ENCODE measurements around the gene BBS9. TPM values are rescaled to one million over a fixed set of nuclear protein-coding genes. Genes with fewer than 3 reads are reported as not detected.

Gene BBS9
- polyA plus RNA-seq, 3 donors from 2014 or later, result 5.9 to 12.3 (median 10.8) TPM

DNA sequence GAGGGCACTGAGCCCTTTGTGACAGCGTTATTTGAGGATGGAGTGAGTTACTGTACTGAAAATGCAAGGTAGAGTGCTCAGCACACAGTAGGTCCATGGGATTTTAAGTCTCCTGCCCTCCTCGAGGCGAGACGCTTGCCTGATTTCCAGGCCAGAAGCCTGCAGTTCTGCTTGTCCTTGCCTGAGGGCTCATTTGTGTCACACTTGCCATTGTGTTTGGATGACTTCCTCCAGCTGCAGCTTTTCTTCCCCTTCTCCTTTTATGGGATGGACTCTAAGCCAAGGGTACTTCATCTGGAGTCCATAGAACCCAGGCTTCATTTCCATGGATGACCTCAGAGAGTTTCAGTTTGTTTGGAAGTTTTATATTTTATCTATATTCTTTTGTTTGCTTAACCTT, 471.7 kb downstream of the BBS9 start:
- DNase-seq, result no peak
- H3K4me3 Mint-ChIP-seq, result no peak overlapping the region
- peaks cover 5 to 22% of the 10 kb centered on the region in 2 donors for H3K4me1 Mint-ChIP-seq
- H3K27me3 Mint-ChIP-seq (ENCODE audit: low read depth in 3 of 3), result peaks cover 0 to 3% (median 0%) of the 10 kb centered on the region in 3 donors
- peaks cover 0 to 15% (median 4%) of the 10 kb centered on the region in 3 donors for H3K36me3 Mint-ChIP-seq
- H3K27ac Mint-ChIP-seq, result no peak overlapping the region
- H3K9me3 Mint-ChIP-seq, result peaks cover 0 to 2% (median 0%) of the 10 kb centered on the region in 6 donors

DNA sequence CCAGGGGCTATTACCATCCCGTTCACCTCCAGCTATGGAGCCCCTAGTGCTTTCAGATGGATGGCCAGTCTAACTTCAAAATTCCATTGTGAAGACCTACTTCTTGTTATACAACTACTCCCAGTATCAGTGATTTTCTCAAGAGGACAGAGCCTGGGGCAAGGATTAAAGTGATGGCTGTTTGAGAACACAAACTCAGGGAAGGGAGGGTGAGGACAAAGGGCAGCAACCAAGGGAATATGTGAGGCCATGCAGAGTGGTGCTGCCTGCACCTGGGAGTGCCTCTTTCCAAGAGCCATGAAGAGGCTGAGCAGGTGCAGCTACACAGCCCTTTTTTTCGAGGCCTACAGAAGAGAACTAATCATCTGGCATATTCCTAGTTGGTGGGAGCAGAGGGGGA, 472.5 kb downstream of the BBS9 start:
- no peak for DNase-seq
- Mint-ChIP-seq H3K36me3 (peaks cover 4 to 19% (median 4%) of the 10 kb centered on the region in 3 donors), H3K9me3 (peaks cover 0 to 2% (median 0%) of the 10 kb centered on the region in 6 donors), H3K27me3 (ENCODE audit: low read depth in 3 of 3) (peaks cover 0 to 2% (median 0%) of the 10 kb centered on the region in 3 donors), H3K4me1 (peaks cover 5 to 22% of the 10 kb centered on the region in 2 donors), H3K4me3 (no peak overlapping the region), H3K27ac (no peak overlapping the region)

DNA sequence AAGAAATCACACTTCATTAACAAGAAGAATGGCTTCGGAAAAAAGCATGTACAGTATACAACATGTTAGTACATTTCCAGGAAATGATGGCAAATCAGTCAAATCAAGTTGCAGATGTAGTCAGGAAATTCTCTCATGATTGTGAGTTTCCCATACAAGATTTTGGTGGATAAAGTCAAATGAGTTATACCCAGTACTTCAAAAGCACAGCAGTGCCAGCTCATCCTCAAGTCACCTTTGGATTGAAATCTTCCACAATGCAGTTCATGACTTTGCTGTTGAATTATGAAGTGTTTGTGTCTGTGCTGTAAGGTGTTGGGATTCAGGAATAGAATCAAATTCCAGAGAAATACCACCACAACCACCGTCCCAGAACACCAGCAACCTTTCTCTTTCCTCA, 474.7 kb downstream of the BBS9 start:
- Mint-ChIP-seq H3K4me3 (peak overlapping the region in 1 of 5 donors; percentile 20), H3K27ac (peak overlapping the region in 3 of 6 donors; percentile 25 to 61 (median 55))

DNA sequence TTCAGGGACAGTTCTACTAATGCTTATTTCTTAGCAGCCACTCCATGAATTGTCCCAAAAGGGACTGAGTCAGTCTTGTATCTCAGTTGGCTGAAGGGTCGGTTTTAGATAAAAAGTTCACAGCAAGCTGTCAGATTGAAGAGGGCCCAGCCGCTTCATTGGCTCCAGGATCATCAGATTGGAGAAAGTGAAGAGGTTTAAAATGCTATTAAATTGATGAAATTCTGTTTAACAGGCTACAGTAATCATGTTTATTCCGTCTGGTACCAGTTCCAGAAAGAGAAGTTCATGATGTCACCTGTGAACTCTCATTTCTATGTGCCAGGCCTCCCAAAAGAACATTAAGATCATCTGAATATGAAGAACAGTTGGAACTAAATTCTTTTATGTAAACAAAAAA, 481.6 kb downstream of the BBS9 start:
- no peak overlapping the region for H3K27ac Mint-ChIP-seq
- no peak overlapping the region for H3K4me3 Mint-ChIP-seq
- peaks cover 0 to 1% (median 0%) of the 10 kb centered on the region in 3 donors for H3K27me3 Mint-ChIP-seq (ENCODE audit: low read depth in 3 of 3)
- H3K4me1 Mint-ChIP-seq, result peaks cover 0 to 1% of the 10 kb centered on the region in 2 donors
- no peak for DNase-seq
- H3K36me3 Mint-ChIP-seq, result peaks cover 16 to 32% (median 29%) of the 10 kb centered on the region in 3 donors
- peaks cover 0 to 8% (median 6%) of the 10 kb centered on the region in 6 donors for H3K9me3 Mint-ChIP-seq

More for the DNA sequence above, 474.7 kb downstream of the BBS9 start:
- peaks cover 0 to 9% (median 6%) of the 10 kb centered on the region in 6 donors for H3K9me3 Mint-ChIP-seq
- no peak for DNase-seq
- peaks cover 0 to 2% (median 1%) of the 10 kb centered on the region in 3 donors for H3K27me3 Mint-ChIP-seq (ENCODE audit: low read depth in 3 of 3)
- peaks cover 8 to 25% (median 16%) of the 10 kb centered on the region in 3 donors for H3K36me3 Mint-ChIP-seq
- peaks cover 5 to 22% of the 10 kb centered on the region in 2 donors for H3K4me1 Mint-ChIP-seq

DNA sequence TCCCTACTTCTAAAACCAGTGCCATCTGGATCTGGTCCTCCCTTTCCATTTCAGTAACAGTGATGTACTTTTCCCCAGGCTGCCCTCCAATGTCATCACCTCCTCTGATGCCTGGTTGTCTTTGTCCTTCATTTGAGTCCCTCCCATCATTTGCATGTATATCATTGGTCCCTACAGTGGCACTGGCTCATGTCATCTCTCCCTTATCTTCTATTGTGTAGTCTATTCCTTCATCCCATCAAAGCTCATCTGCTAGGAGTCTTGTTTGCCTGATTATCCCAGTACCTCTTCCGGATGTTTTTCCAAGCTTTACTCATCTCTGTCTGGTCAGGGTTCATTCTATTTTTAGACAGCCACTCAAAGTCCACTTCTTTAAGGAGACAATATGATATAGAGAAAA, 483.1 kb downstream of the BBS9 start:
- H3K4me1 Mint-ChIP-seq, result peaks cover 0 to 1% of the 10 kb centered on the region in 2 donors
- no peak for DNase-seq
- peaks cover 0 to 8% (median 6%) of the 10 kb centered on the region in 6 donors for H3K9me3 Mint-ChIP-seq
- peaks cover 0 to 1% (median 0%) of the 10 kb centered on the region in 3 donors for H3K27me3 Mint-ChIP-seq (ENCODE audit: low read depth in 3 of 3)
- H3K4me3 Mint-ChIP-seq, result no peak overlapping the region
- no peak overlapping the region for H3K27ac Mint-ChIP-seq
- peaks cover 14 to 27% (median 23%) of the 10 kb centered on the region in 3 donors for H3K36me3 Mint-ChIP-seq

DNA sequence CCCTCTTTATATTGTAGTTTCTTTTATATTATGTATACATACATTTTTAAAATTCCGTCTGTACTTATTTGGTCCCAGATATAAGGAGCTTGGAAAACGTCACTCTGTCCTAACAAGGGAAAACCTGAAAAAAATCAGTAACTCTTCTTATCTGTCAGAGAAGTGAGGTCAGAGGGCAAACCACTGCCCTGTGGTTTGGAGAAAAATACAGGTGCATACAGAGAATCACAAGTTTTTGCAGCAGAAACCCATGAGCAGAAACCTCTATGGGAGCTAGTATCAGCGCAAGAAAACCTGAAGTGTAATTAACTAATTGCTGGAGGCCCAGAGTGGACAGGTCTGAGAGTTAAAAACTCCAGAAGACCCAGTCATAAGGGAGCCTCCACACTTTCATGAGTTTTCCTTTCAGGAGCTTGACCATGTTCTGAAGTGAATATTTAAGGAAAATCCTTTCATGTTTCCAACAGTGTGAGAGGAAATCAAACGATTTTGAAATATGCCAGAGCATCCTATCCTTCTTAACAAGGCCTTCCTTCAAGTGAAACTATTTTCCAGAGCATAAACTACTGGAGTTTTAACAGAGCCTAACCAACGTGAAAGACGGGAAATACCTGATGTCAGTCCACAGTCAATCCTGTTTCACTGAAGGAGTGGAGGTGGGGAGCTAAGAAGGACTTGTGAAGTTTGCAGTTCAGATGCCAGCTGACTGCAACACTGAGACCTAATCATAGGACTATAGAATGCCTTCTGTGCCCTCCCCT, 485.2 kb downstream of the BBS9 start:
- Mint-ChIP-seq H3K36me3 (peaks cover 11 to 13% (median 11%) of the 10 kb centered on the region in 3 donors), H3K4me1 (peaks cover 1 to 6% of the 10 kb centered on the region in 2 donors), H3K4me3 (no peak overlapping the region), H3K9me3 (peaks cover 0 to 4% (median under 1%) of the 10 kb centered on the region in 6 donors), H3K27ac (peak overlapping the region in 1 of 6 donors; percentile 54), H3K27me3 (ENCODE audit: low read depth in 3 of 3) (peaks cover 0 to 1% (median 0%) of the 10 kb centered on the region in 3 donors)
- DNase-seq, result no peak

DNA sequence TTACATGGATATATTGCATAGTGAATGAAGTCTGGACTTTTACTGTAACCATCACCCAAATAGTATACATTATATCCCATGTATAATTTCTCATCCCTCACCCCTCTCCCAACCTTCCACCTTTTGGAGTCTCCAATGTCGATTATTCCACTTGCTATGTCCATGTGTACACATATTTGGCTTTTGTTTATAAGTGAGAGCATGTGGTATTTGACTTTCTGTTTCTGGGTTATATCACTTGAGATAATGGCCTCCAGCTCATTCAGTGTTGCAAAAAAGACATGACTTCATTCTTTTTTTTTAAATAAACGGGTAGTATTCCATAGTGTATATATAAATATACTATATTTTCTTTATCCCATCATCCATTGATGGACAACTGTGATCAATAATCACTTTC, 487.4 kb downstream of the BBS9 start:
- Mint-ChIP-seq H3K27me3 (ENCODE audit: low read depth in 3 of 3) (peaks cover 0 to 1% (median 0%) of the 10 kb centered on the region in 3 donors), H3K27ac (no peak overlapping the region), H3K4me3 (no peak overlapping the region), H3K36me3 (peaks cover 7 to 10% (median 8%) of the 10 kb centered on the region in 3 donors), H3K4me1 (peaks cover 1 to 6% of the 10 kb centered on the region in 2 donors), H3K9me3 (peaks cover 0 to 5% (median 2%) of the 10 kb centered on the region in 6 donors)
- no peak for DNase-seq

DNA sequence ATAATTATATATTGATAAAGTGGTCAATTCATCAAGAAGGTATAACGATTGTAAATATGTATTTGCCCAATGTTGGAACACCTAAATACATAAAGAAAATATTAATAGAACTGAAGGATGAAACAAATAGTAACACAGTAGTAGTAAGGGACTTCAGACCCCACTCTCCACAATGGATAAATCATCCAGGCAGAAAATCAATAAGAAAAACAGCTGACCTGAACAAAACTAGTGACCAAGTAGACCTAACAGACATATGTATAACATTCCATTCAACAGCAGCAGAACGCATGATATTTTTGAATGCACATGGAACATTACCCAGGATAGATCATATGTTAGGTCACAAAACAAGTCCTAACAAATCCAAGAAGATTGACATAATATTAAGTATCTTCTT, 489.9 kb downstream of the BBS9 start:
- no peak for DNase-seq
- Mint-ChIP-seq H3K9me3 (peaks cover 0 to 5% (median 2%) of the 10 kb centered on the region in 6 donors), H3K4me1 (peaks cover 6 to 20% of the 10 kb centered on the region in 2 donors), H3K4me3 (no peak overlapping the region), H3K36me3 (peaks cover 4 to 10% (median 7%) of the 10 kb centered on the region in 3 donors), H3K27me3 (ENCODE audit: low read depth in 3 of 3) (peaks cover 0 to 1% (median 0%) of the 10 kb centered on the region in 3 donors), H3K27ac (peak overlapping the region in 1 of 6 donors; percentile 54)

DNA sequence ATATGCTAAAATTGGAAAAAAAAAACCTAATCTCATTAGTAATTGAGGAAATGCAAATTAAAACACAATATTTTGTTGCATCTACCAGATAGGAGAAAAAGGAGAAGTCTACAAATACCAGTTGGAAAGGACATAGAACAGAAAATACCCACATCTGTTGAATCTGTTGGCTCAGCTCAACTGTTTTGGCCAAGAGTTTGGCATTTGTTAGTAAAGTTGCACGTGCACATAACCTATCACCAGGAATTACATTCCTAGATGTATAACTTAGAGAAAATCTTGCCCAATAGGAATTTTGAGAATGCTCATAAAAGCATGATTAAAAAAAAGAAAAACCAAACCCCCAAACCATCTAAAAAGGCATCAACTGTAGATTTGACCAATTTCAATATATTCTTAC, 493.9 kb downstream of the BBS9 start:
- no peak overlapping the region for H3K27ac Mint-ChIP-seq
- H3K4me1 Mint-ChIP-seq, result peaks cover 11 to 25% of the 10 kb centered on the region in 2 donors
- H3K27me3 Mint-ChIP-seq (ENCODE audit: low read depth in 3 of 3), result peaks cover 0 to 3% (median 0%) of the 10 kb centered on the region in 3 donors
- H3K4me3 Mint-ChIP-seq, result peak overlapping the region in 1 of 5 donors; percentile 2
- DNase-seq, result no peak
- peaks cover 12 to 17% (median 16%) of the 10 kb centered on the region in 3 donors for H3K36me3 Mint-ChIP-seq
- peaks cover 1 to 16% (median 7%) of the 10 kb centered on the region in 6 donors for H3K9me3 Mint-ChIP-seq

DNA sequence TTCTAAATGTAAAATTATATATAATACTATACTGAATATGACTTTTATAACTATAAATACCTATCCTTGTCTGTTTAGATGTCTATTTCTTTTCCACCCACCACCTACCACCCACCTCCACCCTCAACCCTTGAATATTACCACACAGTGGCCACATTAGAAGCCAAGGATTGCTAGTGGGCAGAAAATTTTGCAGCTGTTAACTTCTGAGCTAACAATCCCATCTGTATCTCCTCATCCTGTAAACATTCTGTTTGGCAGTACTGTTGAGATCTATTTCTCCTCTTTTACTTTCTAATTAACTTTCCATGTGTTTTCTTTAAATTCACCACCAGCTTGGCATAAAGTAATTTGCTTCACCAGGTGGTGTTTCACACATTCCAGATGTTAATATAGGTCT, 494.9 kb downstream of the BBS9 start:
- no peak for DNase-seq

DNA sequence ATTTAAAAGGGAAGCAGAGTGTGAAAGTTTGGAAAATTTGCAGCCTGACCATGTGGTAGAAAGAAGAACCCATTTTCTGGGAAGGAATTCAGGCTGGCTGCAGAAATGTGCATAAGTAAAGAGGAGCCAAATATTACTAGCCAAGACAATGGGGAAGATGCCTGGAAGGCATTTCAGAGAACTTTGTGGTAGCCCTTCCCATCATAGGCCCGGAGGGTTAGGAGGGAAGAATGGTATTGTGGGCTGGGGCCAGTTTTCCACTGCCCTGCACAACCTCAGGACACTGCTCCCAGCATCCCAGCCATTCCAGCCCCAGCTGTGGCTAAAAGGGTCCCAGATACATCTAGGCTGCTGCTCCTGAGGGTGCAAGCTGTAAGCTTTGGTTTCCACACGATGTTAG, 497.5 kb downstream of the BBS9 start:
- no peak for DNase-seq
- peaks cover 0 to 11% (median 5%) of the 10 kb centered on the region in 6 donors for H3K9me3 Mint-ChIP-seq
- H3K27ac Mint-ChIP-seq, result no peak overlapping the region
- peaks cover 8 to 11% (median 11%) of the 10 kb centered on the region in 3 donors for H3K36me3 Mint-ChIP-seq
- H3K27me3 Mint-ChIP-seq (ENCODE audit: low read depth in 3 of 3), result peaks cover 0 to 2% (median 0%) of the 10 kb centered on the region in 3 donors
- peaks cover 11 to 19% of the 10 kb centered on the region in 2 donors for H3K4me1 Mint-ChIP-seq
- no peak overlapping the region for H3K4me3 Mint-ChIP-seq

More for the DNA sequence above, 494.9 kb downstream of the BBS9 start:
- Mint-ChIP-seq H3K4me3 (peak overlapping the region in 1 of 5 donors; percentile 11), H3K27ac (peak overlapping the region in 2 of 6 donors; percentile 19 to 23), H3K36me3 (peaks cover 12 to 17% (median 16%) of the 10 kb centered on the region in 3 donors), H3K4me1 (peaks cover 11 to 19% of the 10 kb centered on the region in 2 donors), H3K9me3 (peaks cover 0 to 16% (median 7%) of the 10 kb centered on the region in 6 donors), H3K27me3 (ENCODE audit: low read depth in 3 of 3) (peaks cover 0 to 2% (median 0%) of the 10 kb centered on the region in 3 donors)

DNA sequence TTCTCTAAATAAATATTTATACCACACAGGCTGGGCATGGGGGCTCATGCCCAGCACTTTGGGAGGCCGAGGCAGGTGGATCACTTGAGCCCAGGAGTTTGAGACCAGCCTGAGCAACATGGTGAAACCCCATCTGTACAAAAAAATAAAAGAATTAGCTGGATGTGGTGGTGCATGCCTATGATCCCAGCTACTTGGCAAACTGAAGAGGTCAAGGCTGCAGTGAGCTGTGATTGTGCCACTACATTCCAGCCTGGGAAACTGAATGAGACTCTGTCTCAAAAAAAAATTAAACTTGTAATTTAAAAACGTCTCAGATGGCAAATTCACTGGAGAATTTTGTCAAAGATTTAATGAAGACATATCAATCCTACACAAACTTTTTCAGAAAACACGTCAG, 498.4 kb downstream of the BBS9 start:
- peaks cover 8 to 12% (median 11%) of the 10 kb centered on the region in 3 donors for H3K36me3 Mint-ChIP-seq
- H3K4me3 Mint-ChIP-seq, result no peak overlapping the region
- DNase-seq, result no peak

DNA sequence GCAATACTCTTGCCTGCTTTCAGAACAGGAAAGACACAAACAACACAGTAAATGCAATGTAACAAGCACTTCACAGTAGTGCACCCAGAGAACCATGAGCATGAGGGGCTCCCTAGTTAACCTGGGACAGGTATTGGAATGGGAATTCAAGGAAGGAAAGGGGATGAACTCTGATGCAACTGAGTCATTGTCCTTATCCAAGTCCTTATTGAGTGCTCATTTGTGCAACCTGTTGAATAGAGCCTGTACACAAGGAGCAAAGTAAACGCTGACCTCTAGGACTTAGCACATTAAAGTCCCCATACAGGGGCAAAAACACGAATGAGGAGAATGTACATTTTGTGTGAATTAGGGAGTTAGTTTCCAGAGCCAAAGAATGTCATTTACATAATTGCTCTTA, 499.5 kb downstream of the BBS9 start:
- DNase-seq, result no peak
- H3K4me1 Mint-ChIP-seq, result peaks cover 11 to 12% of the 10 kb centered on the region in 2 donors
- H3K27ac Mint-ChIP-seq, result no peak overlapping the region
- no peak overlapping the region for H3K4me3 Mint-ChIP-seq
- H3K9me3 Mint-ChIP-seq, result peaks cover 0 to 11% (median 5%) of the 10 kb centered on the region in 6 donors
- H3K36me3 Mint-ChIP-seq, result peaks cover 8 to 14% (median 11%) of the 10 kb centered on the region in 3 donors
- H3K27me3 Mint-ChIP-seq (ENCODE audit: low read depth in 3 of 3), result peaks cover 0 to 2% (median 0%) of the 10 kb centered on the region in 3 donors

More for the DNA sequence above, 498.4 kb downstream of the BBS9 start:
- peaks cover 0 to 11% (median 5%) of the 10 kb centered on the region in 6 donors for H3K9me3 Mint-ChIP-seq
- peaks cover 0 to 2% (median 0%) of the 10 kb centered on the region in 3 donors for H3K27me3 Mint-ChIP-seq (ENCODE audit: low read depth in 3 of 3)
- H3K27ac Mint-ChIP-seq, result no peak overlapping the region
- peaks cover 11 to 19% of the 10 kb centered on the region in 2 donors for H3K4me1 Mint-ChIP-seq

DNA sequence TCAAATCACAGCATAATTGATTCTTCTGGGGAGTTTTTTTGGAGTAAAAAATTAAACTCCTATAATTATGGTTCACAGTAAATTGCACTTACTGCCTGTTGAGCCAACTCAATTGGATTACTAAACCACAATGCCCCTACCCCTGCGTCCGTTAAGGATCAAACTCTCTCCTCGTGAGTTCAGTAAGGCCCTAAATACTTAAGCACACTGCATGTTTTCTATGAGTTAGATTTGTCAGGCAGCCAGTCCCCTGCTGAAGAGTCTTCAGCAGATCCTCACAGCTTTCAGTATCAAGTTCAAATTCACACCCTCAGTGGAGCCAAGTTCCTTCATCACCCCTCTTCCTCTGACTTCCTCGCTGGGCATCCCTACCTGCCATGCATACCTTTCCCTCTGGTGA, 501.0 kb downstream of the BBS9 start:
- no peak for DNase-seq
- Mint-ChIP-seq H3K27me3 (ENCODE audit: low read depth in 3 of 3) (peaks cover 0 to 2% (median 0%) of the 10 kb centered on the region in 3 donors), H3K27ac (peak overlapping the region in 3 of 6 donors; percentile 0 to 42 (median 13)), H3K36me3 (peaks cover 8 to 15% (median 11%) of the 10 kb centered on the region in 3 donors), H3K4me3 (no peak overlapping the region), H3K9me3 (peaks cover 0 to 11% (median 5%) of the 10 kb centered on the region in 6 donors), H3K4me1 (peaks cover 12% of the 10 kb centered on the region in 2 donors)
